ENCODE results near the gene CCNL2.

Gene CCNL2

GRCh38 chr1:1344655-1345361 lies 54.3 kb downstream of the CCNL2 start (continued):
- TF ChIP-seq KLF16 (tag by site-specific recombination; IDR thresholded peaks at IDR 0.05) (no peak), ZNF148 (tag by site-specific recombination; IDR thresholded peaks at IDR 0.05; ENCODE audit: borderline replicate concordance) (no peak)

- TF ChIP-seq ZNF335 (tag by site-specific recombination; conservative IDR thresholded peaks at IDR 0.05) (no peak), ZNF488 (tag by site-specific recombination; IDR thresholded peaks at IDR 0.05) (no peak), BCL11A (tag by site-specific recombination; IDR thresholded peaks at IDR 0.05; ENCODE audit: low read depth) (peak; percentile 47; the same call in 1 of the 2 replicates), ZNF155 (tag by site-specific recombination; IDR thresholded peaks at IDR 0.05) (no peak), BCL11B (tag by site-specific recombination; IDR thresholded peaks at IDR 0.05; ENCODE audit: low read depth) (peak; percentile 73), ZNF658 (tag by site-specific recombination; IDR thresholded peaks at IDR 0.05) (no peak), ZNF350 (tag by site-specific recombination; IDR thresholded peaks at IDR 0.05) (no peak), ZNF184 (tag by site-specific recombination; IDR thresholded peaks at IDR 0.05) (no peak)
- Histone ChIP-seq H3K36me3 (ENCODE audit: control insufficient read depth in 2 of 2, insufficient read depth in 1 of 2, low read length in 2 of 2) (peaks cover 0 to 57% of the 10 kb centered on the region in 2 experiments; a peak in 2 of 3 replicates), H3K4me3 (ENCODE audit: low read depth, low read length) (no peak overlapping the region), H3K9me3 (ENCODE audit: control insufficient read depth, insufficient read depth, low read depth, low read length) (no peaks in the 10 kb centered on the region), H3K4me1 (ENCODE audit: control insufficient read depth, insufficient read depth, low read length) (peaks cover 7% of the 10 kb centered on the region), H3K27ac (ENCODE audit: extremely low read depth, low read depth, low read length) (no peak overlapping the region)
- ChIA-PET CTCF (interaction anchor here (0.6 kb wide), 2 partner anchors 63 to 231 kb away, joined by 3 to 4 read pairs; no protein-coding TSS in a partner anchor), POLR2A (interaction anchor here (1.0 to 1.2 kb wide), 2 partner anchors 9 to 28 kb away, joined by 3 read pairs; no protein-coding TSS in a partner anchor)
Observed at GRCh38 chr1:1343811-1344421, 55.2 kb downstream of the CCNL2 start.

GRCh38 chr1:1342584-1343115 lies 56.5 kb downstream of the CCNL2 start:
- H3K9me3 ChIP-seq (ENCODE audit: control insufficient read depth, insufficient read depth, low read depth, low read length): no peaks in the 10 kb centered on the region
- ChIA-PET CTCF (interaction anchor here (0.9 kb wide), 1 partner anchor 30 kb away, joined by 3 read pairs; no protein-coding TSS in a partner anchor), POLR2A (interaction anchor here (0.5 to 1.2 kb wide), 3 partner anchors 27 to 53 kb away, joined by 3 read pairs; no protein-coding TSS in a partner anchor)
- peaks cover 7% of the 10 kb centered on the region for H3K4me1 ChIP-seq (ENCODE audit: control insufficient read depth, insufficient read depth, low read length)
- H3K4me3 ChIP-seq (ENCODE audit: low read depth, low read length): no peak overlapping the region
- no peak overlapping the region for H3K27ac ChIP-seq (ENCODE audit: extremely low read depth, low read depth, low read length)
- peaks cover 0 to 66% of the 10 kb centered on the region in 2 experiments; a peak in 2 of 3 replicates for H3K36me3 ChIP-seq (ENCODE audit: control insufficient read depth in 2 of 2, insufficient read depth in 1 of 2, low read length in 2 of 2)
- no peak for TF ChIP-seq ZNF391 (tag by site-specific recombination; IDR thresholded peaks at IDR 0.05; ENCODE audit: borderline replicate concordance, low read depth)
- TF ChIP-seq ZNF292 (tag by site-specific recombination; IDR thresholded peaks at IDR 0.05; ENCODE audit: borderline replicate concordance, low read depth): no peak
- no peak for TF ChIP-seq ZNF114 (tag by site-specific recombination; IDR thresholded peaks at IDR 0.05)
- TF ChIP-seq ZIC2 (tag by site-specific recombination; IDR thresholded peaks at IDR 0.05): peak; percentile 59
- no peak for TF ChIP-seq ZNF426 (tag by site-specific recombination; IDR thresholded peaks at IDR 0.05)
- TF ChIP-seq ZNF350 (tag by site-specific recombination; IDR thresholded peaks at IDR 0.05): no peak
- TF ChIP-seq MYNN (tag by site-specific recombination; IDR thresholded peaks at IDR 0.05; ENCODE audit: borderline replicate concordance): no peak
- peak; percentile 76 for TF ChIP-seq GLIS1 (tag by site-specific recombination; IDR thresholded peaks at IDR 0.05)
- TF ChIP-seq ZNF639 (tag by site-specific recombination; IDR thresholded peaks at IDR 0.05): no peak
